GM19397 (cell line): ENCODE data around the gene SLC38A11.

ENCODE experiments used
- ATAC-seq: cut with Tn5 transposase; IDR thresholded peaks from one replicate; pipeline ENCODE4 v1.9.1; 2021; ENCODE audit warnings: mild to moderate bottlenecking, moderate library complexity; ENCODE audit not compliant: unreplicated experiment

The SLC38A11 gene

GRCh38 chr2:164972216-164972615, 16.9 kb upstream of the SLC38A11 start:
- ATAC-seq = no peak

DNA sequence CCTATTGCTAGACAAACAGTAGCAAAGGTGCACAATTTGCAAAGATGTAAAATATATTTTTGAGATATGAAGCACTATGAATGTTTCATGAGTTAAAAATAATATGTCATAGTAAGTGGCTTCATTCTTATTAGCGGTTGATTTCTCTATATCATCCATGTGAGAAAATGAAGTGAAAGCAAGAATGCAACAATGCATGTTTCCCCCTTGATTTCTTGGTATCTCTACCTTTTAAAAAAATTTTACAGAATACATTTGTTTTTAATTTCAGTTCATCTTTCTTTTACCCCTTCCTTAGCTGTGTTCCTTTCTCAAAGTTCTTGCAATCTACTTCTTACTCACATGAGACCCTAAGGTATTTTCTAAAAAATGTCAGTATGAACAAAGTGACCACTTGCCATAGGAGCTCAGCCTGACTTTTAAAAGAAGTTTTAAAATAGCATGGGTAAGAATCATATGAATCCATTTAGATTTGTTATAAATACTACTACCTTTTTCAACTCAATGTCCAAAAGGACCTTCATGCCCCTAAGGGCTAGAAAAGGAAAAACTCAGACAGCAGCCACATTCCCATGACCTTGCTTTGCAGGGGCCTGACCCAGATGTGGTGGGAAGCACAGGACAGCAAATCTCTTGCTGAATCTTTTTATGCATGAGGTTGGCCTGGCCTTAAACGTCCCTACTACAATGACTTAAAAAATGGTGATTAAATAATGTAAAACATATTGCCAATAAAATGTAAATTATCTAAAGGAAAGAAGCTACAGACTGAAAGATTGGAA, 14.8 kb upstream of the SLC38A11 start:
- no peak for ATAC-seq

DNA sequence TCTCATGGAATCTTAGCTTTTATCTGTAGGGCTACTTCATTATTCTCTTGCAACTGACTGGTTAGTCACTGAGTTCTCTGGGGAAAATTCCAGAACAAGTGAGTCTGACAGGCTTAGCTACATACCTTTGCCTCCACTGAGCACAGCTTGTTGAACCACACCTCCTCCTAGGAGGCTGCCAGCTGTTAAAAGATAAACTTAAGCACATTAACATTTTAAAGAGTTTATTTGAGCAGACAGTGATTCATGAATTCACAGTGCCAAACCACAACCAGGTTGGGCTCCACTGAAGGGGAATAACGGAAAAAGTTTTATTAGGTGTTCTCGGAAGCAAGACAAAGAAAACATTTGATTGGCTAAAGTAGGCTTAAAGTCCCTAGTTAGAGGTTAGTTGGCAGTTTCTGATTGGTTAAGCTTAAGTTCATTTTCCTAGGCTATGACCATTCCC, 12.5 kb upstream of the SLC38A11 start:
- no peak for ATAC-seq

DNA sequence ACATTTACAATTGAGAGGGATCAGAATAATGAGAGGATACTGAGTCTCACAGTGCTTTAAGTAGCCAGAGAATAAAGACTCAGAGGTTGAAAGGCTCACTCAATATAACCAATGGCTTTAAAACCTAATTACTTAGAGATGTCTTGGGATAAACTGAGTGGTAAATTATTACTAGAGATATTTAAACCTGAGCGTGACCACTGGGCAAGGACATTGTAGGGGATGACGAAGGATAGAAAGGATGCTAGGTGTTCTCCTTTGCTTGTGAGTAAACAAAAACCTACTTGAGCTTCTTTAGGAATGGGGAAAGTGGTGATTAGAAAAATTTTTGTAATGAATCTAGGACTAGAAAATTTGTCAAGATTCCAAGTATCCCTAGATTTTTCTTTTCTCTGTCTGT, 12.0 kb upstream of the SLC38A11 start:
- ATAC-seq = no peak

DNA sequence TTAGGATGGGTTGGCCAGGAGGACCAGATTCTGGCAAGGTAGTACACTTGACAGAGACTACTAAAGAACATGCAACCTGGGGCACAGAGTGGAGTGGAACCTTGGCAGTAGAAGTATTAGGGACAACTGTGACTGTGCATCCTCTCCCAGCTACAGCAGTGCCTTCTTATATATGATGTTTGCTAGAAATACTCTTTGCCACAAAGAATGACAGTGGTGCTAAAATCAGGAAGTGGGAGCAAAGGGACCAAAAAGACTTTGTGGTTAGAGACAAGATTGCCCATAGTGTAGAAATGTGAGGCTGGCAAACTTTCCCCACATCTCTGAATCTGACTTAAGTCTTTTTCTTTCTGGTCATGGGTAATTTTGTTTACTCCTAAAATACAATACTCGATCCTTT, 9.4 kb upstream of the SLC38A11 start:
- ATAC-seq = no peak

DNA sequence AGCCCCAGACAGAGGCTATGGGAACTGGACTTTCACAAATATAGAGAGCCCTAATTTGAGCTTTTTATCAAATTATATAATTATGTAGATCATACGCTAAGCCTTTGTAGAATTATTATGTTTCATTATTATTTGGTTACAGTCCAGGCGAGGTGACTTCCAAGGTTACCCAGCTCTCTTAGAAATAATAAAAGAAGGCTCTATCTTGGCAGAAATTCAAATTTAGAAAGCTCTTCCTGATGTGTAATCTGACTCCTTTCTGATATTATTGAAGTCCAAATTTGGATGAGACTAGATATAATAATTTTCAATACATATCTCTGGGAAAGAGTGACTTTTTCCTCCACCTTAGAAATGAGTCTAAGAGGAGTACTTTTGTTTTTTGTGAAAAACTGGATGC, 4.8 kb upstream of the SLC38A11 start:
- ATAC-seq = no peak

DNA sequence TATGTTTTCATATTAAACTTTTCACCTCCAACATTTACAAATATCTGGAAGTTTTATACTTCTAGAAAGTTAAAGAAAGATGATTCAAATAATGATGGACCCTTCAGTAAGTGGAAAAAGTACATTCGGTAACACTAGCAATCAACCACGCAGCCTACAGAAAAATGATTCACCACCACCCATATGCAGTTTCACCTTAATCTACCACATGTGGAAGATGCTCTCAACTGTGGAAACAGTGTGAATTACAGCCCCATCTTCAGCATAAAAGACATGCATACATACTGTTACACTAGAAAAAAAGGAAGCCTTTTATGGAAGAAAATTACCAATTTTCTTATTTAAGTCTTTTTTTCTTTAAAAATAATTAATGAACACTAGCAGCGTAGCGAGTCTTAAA, 1.1 kb downstream of the SLC38A11 start:
- no peak for ATAC-seq

DNA sequence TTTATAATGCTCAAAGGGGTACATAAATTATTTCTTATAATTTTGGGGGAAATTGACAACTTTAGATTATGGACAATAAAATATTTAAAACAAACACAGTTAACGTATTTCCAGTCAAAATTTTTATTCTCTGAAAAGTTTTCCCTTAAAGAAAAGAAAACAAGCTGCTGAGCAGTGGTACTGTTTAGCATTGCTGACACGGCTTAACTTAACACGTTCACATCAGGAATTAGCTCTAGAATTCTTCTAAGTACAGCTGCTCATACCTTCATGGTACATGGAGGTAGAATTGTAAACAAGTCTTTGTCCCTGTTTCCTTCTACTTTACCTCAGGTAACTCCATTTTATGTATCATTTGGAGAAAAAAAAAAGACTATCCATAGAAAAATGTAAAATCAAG, 2.0 kb downstream of the SLC38A11 start:
- no peak for ATAC-seq

- ATAC-seq = no peak
Measured at GRCh38 chr2:164952057-164952702, 3.1 kb downstream of the SLC38A11 start.

GRCh38 chr2:164948540-164948939, 6.8 kb downstream of the SLC38A11 start:
- no peak for ATAC-seq

DNA sequence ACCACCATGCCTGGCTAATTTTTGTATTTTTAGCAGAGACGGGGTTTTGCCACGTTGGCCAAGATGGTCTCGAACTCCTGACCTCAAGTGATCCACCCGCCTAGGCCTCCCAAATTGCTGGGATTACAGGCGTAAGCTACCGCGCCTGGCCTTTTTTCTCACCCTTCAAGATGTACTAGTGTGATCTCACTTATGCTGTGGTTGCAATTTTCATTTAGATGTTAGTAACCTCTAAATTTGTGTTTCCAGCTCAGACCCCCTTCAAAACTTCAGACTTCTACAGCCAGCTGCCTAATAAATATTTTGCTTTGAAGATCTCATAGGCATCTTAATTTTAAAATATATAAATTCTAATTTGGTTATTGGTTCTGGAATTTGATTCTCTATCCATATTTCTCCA, 8.0 kb downstream of the SLC38A11 start:
- no peak for ATAC-seq

- ATAC-seq = no peak
Measured at GRCh38 chr2:164943289-164943688, 12.0 kb downstream of the SLC38A11 start.

DNA sequence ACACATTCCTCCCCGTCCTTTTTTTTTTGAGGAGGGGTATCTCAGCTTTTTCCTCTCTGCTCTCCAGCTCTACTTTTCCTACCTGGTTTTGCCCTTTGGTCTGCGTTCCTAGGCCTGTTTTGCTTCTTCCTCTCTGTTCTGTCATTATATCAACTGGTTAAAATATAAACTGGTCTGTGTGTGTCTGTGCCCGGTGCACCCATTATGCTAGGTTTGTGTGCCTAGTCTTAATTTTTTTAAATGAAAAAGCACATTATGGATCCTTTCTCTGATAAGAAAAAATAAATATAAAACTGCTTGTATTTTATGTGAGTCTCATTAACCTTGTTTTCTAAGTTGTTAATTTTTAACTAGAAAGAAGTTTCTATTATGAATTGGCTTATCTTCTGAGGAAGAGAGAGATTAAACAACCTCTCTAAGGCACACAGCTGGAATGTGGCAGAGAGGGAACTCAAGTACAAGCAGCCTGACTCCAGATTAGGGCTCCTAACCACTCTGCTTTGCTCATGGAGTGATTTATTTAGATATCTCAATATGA, 17.4 kb downstream of the SLC38A11 start:
- ATAC-seq = no peak

- no peak for ATAC-seq
Measured at GRCh38 chr2:164935118-164936101, 19.9 kb downstream of the SLC38A11 start.

DNA sequence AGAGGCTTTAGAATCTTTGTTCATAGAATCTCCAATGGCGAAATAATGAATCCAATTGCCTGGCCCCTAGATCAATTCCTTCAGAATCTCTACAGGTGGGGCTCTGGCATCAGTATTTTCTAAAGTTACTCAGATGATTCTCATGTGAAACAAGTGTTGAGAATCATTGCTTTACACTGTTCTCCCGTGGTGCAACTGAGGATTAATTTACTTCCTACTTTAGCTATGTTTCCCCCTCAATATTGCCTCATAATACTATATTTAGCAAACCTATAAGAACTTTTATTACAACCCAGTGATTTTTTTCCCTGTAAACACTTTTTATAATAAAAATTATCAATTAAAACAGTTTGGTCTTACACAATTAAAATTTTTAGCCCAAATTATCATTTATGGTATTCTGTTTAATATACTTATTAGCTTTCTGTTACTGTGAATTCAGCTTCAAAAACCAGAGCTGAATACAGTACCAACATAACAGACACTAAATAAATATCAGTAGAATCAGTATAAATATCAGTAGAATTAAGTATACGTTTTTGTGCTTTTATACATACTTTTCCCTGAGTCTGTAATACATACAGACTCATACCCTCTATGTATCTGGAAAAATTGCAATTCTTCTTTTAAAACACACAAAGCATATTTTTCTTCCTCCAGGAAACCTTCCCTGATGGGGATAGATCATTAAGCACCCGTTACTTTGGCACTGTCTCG, 20.8 kb downstream of the SLC38A11 start:
- ATAC-seq = no peak

GRCh38 chr2:164933671-164934189, 21.6 kb downstream of the SLC38A11 start:
- ATAC-seq = no peak

GRCh38 chr2:164932377-164932776, 22.9 kb downstream of the SLC38A11 start:
- no peak for ATAC-seq

DNA sequence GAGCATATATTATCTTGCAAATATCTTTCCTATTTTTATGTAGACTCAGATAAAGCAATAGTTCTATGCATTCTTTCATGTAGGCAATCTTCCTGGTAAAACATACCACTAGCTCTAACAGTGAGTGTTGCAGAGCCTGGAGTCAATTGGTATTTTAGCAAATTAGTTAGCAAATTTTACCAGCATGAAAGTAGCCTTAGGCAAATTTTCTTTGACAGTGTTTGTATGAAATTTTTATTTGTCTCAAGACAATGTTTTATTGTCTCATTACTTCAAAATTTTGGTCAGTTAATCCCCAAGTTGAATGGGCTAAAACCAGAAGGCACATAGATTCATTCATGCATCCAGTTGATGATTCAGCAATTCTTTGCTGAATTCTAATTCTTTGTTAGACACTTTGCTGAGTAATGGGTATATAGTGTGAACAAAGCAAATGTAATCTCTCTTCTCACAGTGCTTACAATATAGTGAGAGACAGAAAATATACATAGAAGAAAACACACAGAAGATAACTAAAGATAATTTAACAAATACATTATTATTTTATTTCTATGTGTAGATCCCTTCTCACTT, 27.1 kb downstream of the SLC38A11 start:
- ATAC-seq = no peak

DNA sequence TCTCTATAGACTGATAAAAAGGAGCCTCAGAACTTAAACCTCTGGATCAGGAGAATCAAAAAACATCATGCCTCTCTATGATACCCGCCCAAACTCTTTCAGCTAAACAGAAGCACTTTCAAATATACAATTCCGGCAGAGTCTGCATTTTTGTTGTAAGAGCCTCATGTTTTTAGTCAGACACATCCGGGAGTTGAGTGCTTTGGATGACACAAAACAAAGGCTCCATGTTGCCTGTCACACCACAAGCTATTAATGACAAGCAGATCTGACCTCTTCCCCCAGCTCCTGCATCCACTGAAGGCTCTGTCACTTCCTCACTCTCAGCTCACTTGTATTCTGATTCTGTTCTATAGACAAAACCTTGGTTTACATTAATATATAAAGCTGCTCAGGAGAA, 33.2 kb downstream of the SLC38A11 start:
- ATAC-seq = no peak

DNA sequence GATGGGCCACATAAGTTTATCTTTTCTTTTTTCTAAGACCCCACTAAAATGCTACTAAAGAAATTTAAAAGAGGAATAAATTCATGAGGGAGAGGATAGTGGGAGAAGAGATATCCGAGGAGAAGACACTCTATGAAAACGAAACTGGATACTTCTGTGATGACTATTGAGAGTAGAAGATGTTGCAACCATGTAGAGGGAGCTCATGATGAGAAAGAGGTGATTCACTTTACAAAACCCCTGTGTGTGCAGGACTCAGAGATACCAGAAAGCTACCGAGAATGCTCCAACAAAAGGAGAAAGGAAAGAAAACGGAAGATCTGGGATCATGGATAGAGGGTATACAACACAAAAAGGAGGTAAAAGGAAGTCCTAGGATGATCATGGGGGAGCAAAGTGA, 34.9 kb downstream of the SLC38A11 start:
- no peak for ATAC-seq
